ENCODE measurements around the gene RSPH6A. TPM values are rescaled to one million over a fixed set of nuclear protein-coding genes. Genes with fewer than 3 reads are reported as not detected.

The RSPH6A gene
- total and polyA plus RNA-seq, 10 of the 15 experiments (the other 5 are each of a cell fraction or from before 2014, with no cell fraction given) = 0.03 to 0.41 (median 0.22) TPM; not detected in 4

DNA sequence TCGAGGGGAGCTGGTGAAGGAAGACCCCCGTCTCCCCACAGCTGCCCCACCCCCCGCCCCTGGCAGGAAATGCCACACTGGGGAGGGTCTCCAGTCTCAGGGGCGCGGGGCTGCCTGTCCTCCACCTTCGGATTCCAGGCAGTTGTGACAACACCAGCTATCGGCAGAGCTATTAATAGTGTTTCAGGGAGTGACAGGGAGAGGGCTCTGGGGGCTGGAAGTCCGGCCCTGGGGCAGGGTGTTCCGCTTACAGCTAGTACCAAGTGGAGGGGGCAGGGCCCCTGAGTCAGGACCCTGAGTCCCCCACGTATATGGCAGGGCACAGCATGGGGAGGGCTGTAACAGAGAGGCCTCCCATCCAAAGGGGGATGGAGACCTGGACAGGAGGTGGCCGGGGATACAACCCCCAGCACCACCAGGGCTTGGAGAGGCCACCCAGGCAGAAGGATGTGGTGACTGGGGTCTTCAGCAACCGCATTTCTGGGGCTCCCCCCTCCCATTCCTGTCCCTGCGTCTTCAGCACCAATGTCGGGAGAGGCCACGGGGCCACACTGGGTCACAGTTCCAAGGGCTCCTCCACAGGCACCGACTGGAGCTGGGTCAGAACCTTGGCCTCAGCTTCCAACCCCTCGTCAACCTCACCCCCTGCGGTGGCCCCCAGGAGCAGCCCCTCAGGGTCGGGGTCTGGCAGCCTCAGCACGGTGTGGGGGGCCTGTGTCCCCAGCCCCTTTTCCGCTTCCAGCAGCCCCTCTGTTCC is 50.0 kb downstream of the RSPH6A start:
- peaks cover 4% of the 10 kb centered on the region for H3K4me1 ChIP-seq (ENCODE audit: control insufficient read depth, insufficient read depth, low read length)
- no peaks in the 10 kb centered on the region for H3K27me3 ChIP-seq (replicated peaks in 1 of 2; ENCODE audit: control insufficient read depth in 2 of 2, insufficient read depth in 2 of 2, low read length in 1 of 2)
- CTCF ChIA-PET = no interaction called here
- ATAC-seq (no peak), DNase-seq (ENCODE audit: low read depth, low spot score) (no peak), FAIRE-seq (no peak)
- no peak overlapping the region for H3K27ac ChIP-seq (ENCODE audit: control insufficient read depth, insufficient read depth)
- WGBS (ENCODE audit: insufficient coverage, insufficient replicate concordance, low lambda C conversion rate, missing lambda C conversion rate) = 49% methylated on average over 20 of the region's 21 CpGs
- H3K9me3 ChIP-seq (replicated peaks; ENCODE audit: control insufficient read depth, insufficient read depth, low read length) = no peaks in the 10 kb centered on the region
- H3K4me2 ChIP-seq (ENCODE audit: control insufficient read depth, insufficient read depth) = no peak overlapping the region
- RAD21 ChIA-PET (ENCODE audit: unreplicated experiment) = no interaction called here
- no peaks in the 10 kb centered on the region for H4K20me1 ChIP-seq (ENCODE audit: control insufficient read depth, insufficient read depth)
- H3K79me2 ChIP-seq (ENCODE audit: control insufficient read depth, insufficient read depth, low read length) = no peaks in the 10 kb centered on the region; the same call in 1 of the 2 replicates
- in situ Hi-C loops (cut with MboI) = no loop called here
- H3K4me3 ChIP-seq = no peak overlapping the region
- SMC1A ChIA-PET (ENCODE audit: uncharacterized antibody, unreplicated experiment) = no interaction called here
- H2AFZ ChIP-seq (ENCODE audit: control insufficient read depth, low read depth, low read length) = no peak overlapping the region
- no peak overlapping the region for H3K9ac ChIP-seq (ENCODE audit: control insufficient read depth, insufficient read depth, low read length)
- no peak for TF ChIP-seq NBN (IDR thresholded peaks at IDR 0.05)
- no peak for TF ChIP-seq WRNIP1 (IDR thresholded peaks at IDR 0.05; ENCODE audit: borderline replicate concordance, low read depth, low read length)
- TF ChIP-seq ASH2L (IDR thresholded peaks at IDR 0.05; ENCODE audit: borderline replicate concordance, low read depth) = no peak
- TF ChIP-seq PML (IDR thresholded peaks at IDR 0.05; ENCODE audit: low read length) = no peak
- no peak for TF ChIP-seq ATF7 (IDR thresholded peaks at IDR 0.05; ENCODE audit: low read depth)
- no peak for TF ChIP-seq STAT1 (conservative IDR thresholded peaks at IDR 0.05)
- no peak for TF ChIP-seq ZBED1 (IDR thresholded peaks at IDR 0.05; ENCODE audit: borderline replicate concordance)
- TF ChIP-seq, protein P1, sequence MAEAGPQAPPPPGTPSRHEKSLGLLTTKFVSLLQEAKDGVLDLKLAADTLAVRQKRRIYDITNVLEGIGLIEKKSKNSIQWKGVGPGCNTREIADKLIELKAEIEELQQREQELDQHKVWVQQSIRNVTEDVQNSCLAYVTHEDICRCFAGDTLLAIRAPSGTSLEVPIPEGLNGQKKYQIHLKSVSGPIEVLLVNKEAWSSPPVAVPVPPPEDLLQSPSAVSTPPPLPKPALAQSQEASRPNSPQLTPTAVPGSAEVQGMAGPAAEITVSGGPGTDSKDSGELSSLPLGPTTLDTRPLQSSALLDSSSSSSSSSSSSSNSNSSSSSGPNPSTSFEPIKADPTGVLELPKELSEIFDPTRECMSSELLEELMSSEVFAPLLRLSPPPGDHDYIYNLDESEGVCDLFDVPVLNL (IDR thresholded peaks at IDR 0.05; ENCODE audit: low read depth, low read length) = no peak
- TF ChIP-seq, protein P2, sequence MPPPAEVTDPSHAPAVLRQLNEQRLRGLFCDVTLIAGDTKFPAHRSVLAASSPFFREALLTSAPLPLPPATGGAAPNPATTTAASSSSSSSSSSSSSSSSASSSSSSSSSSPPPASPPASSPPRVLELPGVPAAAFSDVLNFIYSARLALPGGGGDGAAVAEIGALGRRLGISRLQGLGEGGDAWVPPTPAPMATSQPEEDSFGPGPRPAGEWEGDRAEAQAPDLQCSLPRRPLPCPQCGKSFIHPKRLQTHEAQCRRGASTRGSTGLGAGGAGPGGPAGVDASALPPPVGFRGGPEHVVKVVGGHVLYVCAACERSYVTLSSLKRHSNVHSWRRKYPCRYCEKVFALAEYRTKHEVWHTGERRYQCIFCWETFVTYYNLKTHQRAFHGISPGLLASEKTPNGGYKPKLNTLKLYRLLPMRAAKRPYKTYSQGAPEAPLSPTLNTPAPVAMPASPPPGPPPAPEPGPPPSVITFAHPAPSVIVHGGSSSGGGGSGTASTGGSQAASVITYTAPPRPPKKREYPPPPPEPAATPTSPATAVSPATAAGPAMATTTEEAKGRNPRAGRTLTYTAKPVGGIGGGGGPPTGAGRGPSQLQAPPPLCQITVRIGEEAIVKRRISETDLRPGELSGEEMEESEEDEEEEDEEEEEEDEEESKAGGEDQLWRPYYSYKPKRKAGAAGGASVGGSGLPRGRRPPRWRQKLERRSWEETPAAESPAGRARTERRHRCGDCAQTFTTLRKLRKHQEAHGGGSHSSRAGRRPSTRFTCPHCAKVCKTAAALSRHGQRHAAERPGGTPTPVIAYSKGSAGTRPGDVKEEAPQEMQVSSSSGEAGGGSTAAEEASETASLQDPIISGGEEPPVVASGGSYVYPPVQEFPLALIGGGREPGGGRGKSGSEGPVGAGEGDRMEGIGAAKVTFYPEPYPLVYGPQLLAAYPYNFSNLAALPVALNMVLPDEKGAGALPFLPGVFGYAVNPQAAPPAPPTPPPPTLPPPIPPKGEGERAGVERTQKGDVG (CRISPR knock-in tag; IDR thresholded peaks at IDR 0.05) = no peak
- no peak for TF ChIP-seq NR2C2 (IDR thresholded peaks at IDR 0.05; ENCODE audit: borderline replicate concordance, control insufficient read depth, insufficient read length, low read depth)
- TF ChIP-seq MEF2B (IDR thresholded peaks at IDR 0.05; ENCODE audit: partially characterized antibody, poor library complexity, severe bottlenecking) = no peak
- no peak for TF ChIP-seq IRF4 (IDR thresholded peaks at IDR 0.05; ENCODE audit: low read depth, low read length)
- POLR2A ChIA-PET = no interaction called here
- intact Hi-C loops (cut with micrococcal nuclease; ENCODE audit: unreplicated experiment) = loop anchor here (5.0 kb wide), 2 partner anchors 33 to 73 kb away; partner anchors contain the start of genes FBXO46, MEIOSIN, QPCTL and SNRPD2
- BruUV-seq (replicated peaks) = no TSS peak
- no peaks in the 10 kb centered on the region for H3K36me3 ChIP-seq (ENCODE audit: control insufficient read depth in 2 of 2, insufficient read depth in 2 of 2, low read length in 1 of 2)
